BJ (cell line): ENCODE measurements around the gene TRIM21. TPM values are rescaled to one million over a fixed set of nuclear protein-coding genes. Genes with fewer than 3 reads are reported as not detected.
A peak's percentile ranks its signal among the peaks of the same experiment; 100 is the strongest.
"Not testable (repeated sequence)": the region's sequence is repeated elsewhere in the genome, so short reads cannot be mapped to it uniquely, and the experiment has no call there.

ENCODE experiments used
- CTCF ChIA-PET: fragments of 350-600 bp; formaldehyde crosslinking; extraction: SDS; loops from one replicate; lab custom pipeline; 2021; ENCODE audit warnings: antibody characterized with exemption, inconsistent platforms; lab: Yijun Ruan, JAX
- POLR2A ChIA-PET: fragments of 300-600 bp; sonication (Branson Sonifier 250); formaldehyde crosslinking; extraction: SDS; loops from one replicate; lab custom pipeline; 2021; ENCODE audit warnings: antibody characterized with exemption; lab: Charles Lee
- DNase-seq: peaks from one replicate; pipeline ENCODE4 v3.0.0-alpha.2; 2011; ENCODE audit warnings: low read depth
- H3K27me3 ChIP-seq: 2 replicates; pipeline ENCODE4 v1.6.0; 2011; ENCODE audit warnings: low read length; ENCODE audit not compliant: control insufficient read depth, insufficient read depth
- H3K36me3 ChIP-seq: 2 replicates; pipeline ENCODE4 v1.5.1; 2011; ENCODE audit warnings: low read length; ENCODE audit not compliant: control insufficient read depth, insufficient read depth
- H3K4me3 ChIP-seq: 2 replicates; pipeline ENCODE4 v1.5.1; 2011; ENCODE audit warnings: low read depth, mild to moderate bottlenecking, control low read depth, low read length
- CTCF ChIP-seq: IDR thresholded peaks from 2 replicates; pipeline ENCODE4 v1.5.1; 2011; ENCODE audit warnings: low read depth, mild to moderate bottlenecking, control low read depth, inconsistent platforms, low read length, moderate library complexity; ENCODE audit not compliant: insufficient read depth
- polyA plus RNA-seq: library from polyadenylated mRNA; depleted of rRNA; stranded (reverse); fragments of >200 nt; gene quantifications from 2 replicates; pipeline ENCODE4 v1.2.3, GENCODE V29; 2011

The TRIM21 gene
- polyA plus RNA-seq, 1 experiment: 26.9 TPM

- no peak for TF ChIP-seq CTCF
- H3K27me3 ChIP-seq: no peaks in the 10 kb centered on the region
- CTCF ChIA-PET: no interaction called here
- POLR2A ChIA-PET: no interaction called here
- H3K4me3 ChIP-seq: no peak overlapping the region
- no peaks in the 10 kb centered on the region for H3K36me3 ChIP-seq
- no peak for DNase-seq
Measured at GRCh38 chr11:4418403-4418802, 24.9 kb upstream of the TRIM21 start.

GRCh38 chr11:4416816-4417215 lies 23.3 kb upstream of the TRIM21 start:
- H3K4me3 ChIP-seq: no peak overlapping the region
- H3K27me3 ChIP-seq: no peaks in the 10 kb centered on the region
- no peaks in the 10 kb centered on the region for H3K36me3 ChIP-seq
- TF ChIP-seq CTCF: no peak
- CTCF ChIA-PET: interaction anchor here (1.3 kb wide), 1 partner anchor 17 kb away, joined by 3 read pairs; no protein-coding TSS in a partner anchor
- DNase-seq: no peak
- POLR2A ChIA-PET: no interaction called here

GRCh38 chr11:4416306-4416705 lies 22.8 kb upstream of the TRIM21 start:
- ChIA-PET POLR2A (no interaction called here), CTCF (no interaction called here)
- Histone ChIP-seq H3K4me3 (no peak overlapping the region), H3K27me3 (no peaks in the 10 kb centered on the region), H3K36me3 (no peaks in the 10 kb centered on the region)
- TF ChIP-seq CTCF: no peak
- no peak for DNase-seq

GRCh38 chr11:4406206-4406605 lies 12.7 kb upstream of the TRIM21 start:
- CTCF ChIA-PET, H3K27me3 ChIP-seq, H3K36me3 ChIP-seq, POLR2A ChIA-PET, H3K4me3 ChIP-seq, DNase-seq: not testable (repeated sequence)

- H3K4me3 ChIP-seq: peak overlapping the region; percentile 84
- no peaks in the 10 kb centered on the region for H3K27me3 ChIP-seq
- peaks cover 7% of the 10 kb centered on the region for H3K36me3 ChIP-seq
- TF ChIP-seq CTCF: no peak
- CTCF ChIA-PET: interaction anchor here (0.7 to 0.9 kb wide), 2 partner anchors 9 to 446 kb away, joined by 3 read pairs; no protein-coding TSS in a partner anchor
- POLR2A ChIA-PET: no interaction called here
- no peak for DNase-seq
Measured at GRCh38 chr11:4393858-4394223, 339 bp upstream of the TRIM21 start.

- H3K27me3 ChIP-seq: no peaks in the 10 kb centered on the region
- TF ChIP-seq CTCF: no peak
- no peak for DNase-seq
- POLR2A ChIA-PET: no interaction called here
- no peak overlapping the region for H3K4me3 ChIP-seq
- peaks cover 24% of the 10 kb centered on the region for H3K36me3 ChIP-seq
- CTCF ChIA-PET: no interaction called here
Measured at GRCh38 chr11:4388221-4388620, 5.3 kb downstream of the TRIM21 start.
